H54 (cell line): ENCODE data around the gene ATXN1.
A peak's percentile ranks its signal among the peaks of the same experiment; 100 is the strongest.

ENCODE experiments used
- DNase-seq: peaks from one replicate; pipeline ENCODE4 v3.0.0; 2011; ENCODE audit warnings: low spot score, mixed read lengths; ENCODE audit not compliant: insufficient read length
- FAIRE-seq: peaks from 3 replicates; lab custom pipeline; 2011; peaks lifted over from hg19 to GRCh38; lab: Jason Lieb, UNC
- POLR2A ChIP-seq: IDR thresholded peaks from 2 replicates; pipeline ENCODE4 v1.6.1; 2011; ENCODE audit warnings: low read depth, mild to moderate bottlenecking, low read length

Gene ATXN1

GRCh38 chr6:16760516-16761470 is at the start of gene ATXN1:
ATXN1 (minus strand) TSS chr6:16761460.
- no peak for FAIRE-seq
- DNase-seq: peak; percentile 38
- no peak for TF ChIP-seq POLR2A

DNA sequence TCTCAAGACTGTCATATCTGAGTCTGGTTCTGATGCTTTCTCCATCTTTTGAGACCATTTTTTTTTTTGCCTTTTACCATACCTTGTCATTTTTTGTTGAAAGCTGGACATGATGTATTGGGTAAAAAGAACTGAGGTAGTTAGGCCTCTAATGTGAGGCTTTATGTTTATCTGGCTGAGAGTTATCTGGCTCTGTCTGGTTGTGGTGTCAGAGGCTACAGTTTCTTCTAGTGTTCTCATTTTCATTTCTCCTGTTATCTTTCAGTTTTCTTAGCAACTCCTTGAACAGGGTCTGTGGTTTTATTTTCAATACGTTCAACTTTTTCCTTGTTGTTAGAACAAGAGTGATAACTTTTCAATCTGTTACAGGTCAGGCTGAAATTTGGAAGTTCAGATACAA is 49.2 kb upstream of the ATXN1 start:
- FAIRE-seq (no peak), DNase-seq (no peak)
- no peak for TF ChIP-seq POLR2A

- TF ChIP-seq POLR2A: no peak
- no peak for FAIRE-seq
- DNase-seq: no peak
Observed at GRCh38 chr6:16809753-16810358, 48.6 kb upstream of the ATXN1 start.

- no peak for TF ChIP-seq POLR2A
- FAIRE-seq (no peak), DNase-seq (no peak)
Observed at GRCh38 chr6:16807956-16808355, 46.7 kb upstream of the ATXN1 start.

GRCh38 chr6:16806363-16806762 is 45.1 kb upstream of the ATXN1 start:
- no peak for TF ChIP-seq POLR2A
- no peak for DNase-seq
- FAIRE-seq: no peak

GRCh38 chr6:16805243-16805950 is 44.1 kb upstream of the ATXN1 start:
- DNase-seq: no peak
- no peak for FAIRE-seq
- no peak for TF ChIP-seq POLR2A

DNA sequence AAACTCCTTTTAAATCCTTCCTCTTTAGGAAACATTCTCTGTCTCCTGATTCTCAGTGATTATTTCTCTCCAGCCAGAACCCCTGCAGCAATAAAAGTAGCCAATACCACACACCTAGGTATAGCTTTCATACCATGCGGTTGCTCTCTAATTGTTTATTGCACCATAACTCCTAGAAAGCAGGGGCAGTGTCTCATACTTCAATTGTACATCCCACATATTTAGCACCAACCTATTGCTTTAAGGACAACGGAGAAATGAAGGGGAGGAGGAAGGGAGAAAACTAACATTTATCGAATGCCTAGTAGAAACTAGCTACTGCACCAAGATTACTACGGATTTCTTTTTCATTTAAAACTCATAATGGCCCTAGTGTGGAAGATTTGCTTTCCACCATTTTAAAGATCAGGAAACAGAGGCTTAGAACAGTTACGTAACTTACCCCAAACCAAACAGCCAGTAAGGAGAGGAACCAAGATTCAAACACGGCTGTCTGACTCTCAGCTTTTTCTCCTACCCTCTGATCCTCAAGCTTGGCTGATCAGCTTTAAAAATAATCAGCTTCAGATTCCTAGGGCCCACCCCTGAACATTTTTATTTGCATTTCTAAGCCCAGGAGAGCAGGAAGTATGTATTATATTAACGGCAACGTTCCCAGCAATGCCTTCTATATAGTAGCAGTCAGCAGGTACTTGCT is 43.4 kb upstream of the ATXN1 start:
- FAIRE-seq: no peak

GRCh38 chr6:16803294-16804200 is 42.3 kb upstream of the ATXN1 start:
- FAIRE-seq: no peak
- DNase-seq: no peak
- TF ChIP-seq POLR2A: no peak

More for the DNA sequence above, 43.4 kb upstream of the ATXN1 start:
- TF ChIP-seq POLR2A: no peak
- no peak for DNase-seq

DNA sequence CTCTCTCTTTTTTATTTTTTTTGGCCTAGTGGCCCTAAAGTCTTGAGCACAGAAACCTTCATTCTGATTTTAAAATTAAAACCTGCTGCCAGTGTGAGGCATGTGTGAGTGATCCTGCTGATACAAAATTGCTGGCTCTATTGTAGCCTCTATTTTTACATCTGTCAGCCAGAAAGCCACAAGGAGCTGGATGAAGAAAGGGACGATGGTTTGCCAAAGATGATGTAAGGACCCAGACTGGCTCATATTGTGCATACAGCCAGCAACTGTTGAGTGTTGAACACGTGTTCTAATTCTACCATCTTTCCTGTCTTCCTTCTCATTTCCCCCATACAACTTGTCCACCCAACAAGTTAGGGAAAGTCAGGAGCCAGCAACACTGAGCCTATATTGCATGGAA is 40.8 kb upstream of the ATXN1 start:
- FAIRE-seq (no peak), DNase-seq (no peak)
- TF ChIP-seq POLR2A: no peak

DNA sequence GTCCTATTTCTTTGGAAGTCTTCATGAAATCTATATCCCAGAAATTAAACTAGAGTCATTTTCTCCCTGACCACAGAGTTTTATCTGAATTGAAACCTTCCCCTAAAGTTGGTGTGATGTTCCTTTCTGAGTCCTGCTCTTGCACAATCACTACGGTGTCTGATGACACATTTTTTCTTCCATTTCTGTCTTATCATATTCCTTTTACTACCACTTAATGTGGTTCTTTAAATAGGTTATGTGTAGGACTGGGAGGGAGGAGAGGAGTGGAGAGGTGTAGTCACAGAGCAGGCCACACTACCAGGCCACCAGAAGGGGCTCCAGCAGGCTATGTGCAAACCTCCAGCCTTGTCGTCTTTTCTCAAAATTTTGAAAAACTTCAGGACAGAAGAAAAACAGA is 39.7 kb upstream of the ATXN1 start:
- no peak for TF ChIP-seq POLR2A
- DNase-seq (no peak), FAIRE-seq (no peak)

GRCh38 chr6:16800341-16800740 is 39.1 kb upstream of the ATXN1 start:
- no peak for FAIRE-seq

DNA sequence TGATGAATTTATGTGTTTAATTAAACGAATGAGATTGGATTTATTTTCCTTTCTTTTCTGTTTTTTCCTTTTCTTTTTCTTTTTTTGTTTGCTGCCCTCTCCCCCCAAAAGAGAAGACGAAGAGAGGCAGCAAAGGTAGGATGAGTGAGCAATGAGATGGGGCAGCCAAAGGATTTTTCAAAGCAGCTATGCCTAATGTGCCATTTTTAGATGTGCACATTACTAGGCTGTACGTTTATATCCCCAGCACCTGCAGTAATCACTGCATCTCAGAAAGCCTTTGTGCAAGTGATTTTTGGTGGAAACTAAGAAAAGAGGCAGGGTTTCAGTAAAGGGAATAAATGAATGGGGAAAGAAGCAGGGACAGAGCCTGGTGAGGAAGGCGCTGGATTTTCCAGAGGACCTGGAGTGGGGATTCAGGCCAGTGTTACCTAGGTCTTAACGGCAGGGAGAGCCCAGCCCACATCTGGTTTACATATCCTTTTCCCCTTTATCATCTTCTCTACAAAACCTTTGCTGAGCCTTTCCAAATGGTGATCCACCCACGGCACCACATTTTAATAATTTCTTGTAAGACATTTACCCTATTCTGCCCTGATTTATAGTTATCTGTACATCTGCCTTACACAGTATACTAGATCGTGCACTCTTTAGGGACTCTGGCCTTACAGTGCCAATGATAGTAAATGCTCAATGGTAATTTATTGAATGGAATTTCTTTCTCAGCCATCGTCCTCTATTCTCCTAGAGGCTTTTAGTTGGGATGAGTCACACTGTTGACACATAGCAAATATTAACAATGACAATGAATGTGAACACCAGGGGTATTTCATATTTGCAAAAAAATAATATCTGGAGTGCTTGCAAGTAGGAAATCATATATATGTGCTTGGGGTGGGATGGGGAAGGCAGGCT is 38.3 kb upstream of the ATXN1 start:
- TF ChIP-seq POLR2A: no peak
- no peak for FAIRE-seq
- no peak for DNase-seq

More at GRCh38 chr6:16800341-16800740, 39.1 kb upstream of the ATXN1 start:
- TF ChIP-seq POLR2A: no peak
- DNase-seq: no peak
